Ureter (tissue), 1 donor: Measurements from ENCODE around the gene DNASE1L1. TPM values are rescaled to one million over a fixed set of nuclear protein-coding genes. Genes with fewer than 3 reads are reported as not detected.

Experiments
- DNase-seq: peaks from one replicate; pipeline ENCODE4 v3.0.0-alpha.2; 2020; ENCODE audit warnings: low spot score
- total RNA-seq: library from RNA; stranded (reverse); gene quantifications from one replicate; pipeline ENCODE4 v1.2.4, GENCODE V29; 2023
- donor health status: DM: yes; HTN: yes; CAD: no.

DNASE1L1 gene
- total RNA-seq, 1 donor from 2014 or later: 27.0 TPM

- no peak for DNase-seq
Measured at GRCh38 chrX:154367474-154368308, 41.4 kb downstream of the DNASE1L1 start.

GRCh38 chrX:154366666-154367055 lies 42.4 kb downstream of the DNASE1L1 start:
- DNase-seq: no peak

- no peak for DNase-seq
Measured at GRCh38 chrX:154365997-154366665, 42.9 kb downstream of the DNASE1L1 start.

GRCh38 chrX:154365052-154365600 lies 43.9 kb downstream of the DNASE1L1 start:
- DNase-seq: no peak

GRCh38 chrX:154363706-154364439 lies 45.2 kb downstream of the DNASE1L1 start:
- no peak for DNase-seq

- no peak for DNase-seq
Measured at GRCh38 chrX:154362085-154362742, 46.8 kb downstream of the DNASE1L1 start.

- DNase-seq: no peak
Measured at GRCh38 chrX:154360155-154360713, 48.8 kb downstream of the DNASE1L1 start.

- no peak for DNase-seq
Measured at GRCh38 chrX:154359362-154360154, 49.5 kb downstream of the DNASE1L1 start.

- DNase-seq: no peak
Measured at GRCh38 chrX:154358829-154359228, 50.2 kb downstream of the DNASE1L1 start.

- DNase-seq: no peak
Measured at GRCh38 chrX:154358011-154358410, 51.0 kb downstream of the DNASE1L1 start.

GRCh38 chrX:154357205-154357604 lies 51.8 kb downstream of the DNASE1L1 start:
- no peak for DNase-seq

- no peak for DNase-seq
Measured at GRCh38 chrX:154356596-154356995, 52.5 kb downstream of the DNASE1L1 start.

GRCh38 chrX:154355776-154356140 lies 53.3 kb downstream of the DNASE1L1 start:
- no peak for DNase-seq

- no peak for DNase-seq
Measured at GRCh38 chrX:154355094-154355775, 53.8 kb downstream of the DNASE1L1 start.

- no peak for DNase-seq
Measured at GRCh38 chrX:154354516-154354915, 54.5 kb downstream of the DNASE1L1 start.

- DNase-seq: no peak
Measured at GRCh38 chrX:154354013-154354412, 55.0 kb downstream of the DNASE1L1 start.

- DNase-seq: no peak
Measured at GRCh38 chrX:154353172-154353843, 55.7 kb downstream of the DNASE1L1 start.

GRCh38 chrX:154352466-154352865 lies 56.6 kb downstream of the DNASE1L1 start:
- no peak for DNase-seq

- DNase-seq: no peak
Measured at GRCh38 chrX:154352012-154352401, 57.0 kb downstream of the DNASE1L1 start.
